GM12865 (cell line): ENCODE results near the gene CST4.
"Not testable (repeated sequence)": the region's sequence is repeated elsewhere in the genome, so short reads cannot be mapped to it uniquely, and the experiment has no call there.

ENCODE experiments used
- DNase-seq: peaks from one replicate; pipeline ENCODE4 v3.0.0; 2010; ENCODE audit warnings: low read depth
- H3K4me3 ChIP-seq: 2 replicates; pipeline ENCODE4 v1.5.1; 2011; ENCODE audit warnings: mild to moderate bottlenecking, low read depth, low read length, control low read depth
- TF ChIP-seq, protein P1 (sequence below): IDR thresholded peaks from 2 replicates; pipeline ENCODE4 v1.5.1; 2011; ENCODE audit warnings: low read length, control low read depth, low read depth, inconsistent platforms; ENCODE audit not compliant: insufficient read depth; ENCODE audit errors: missing control alignments

Gene CST4

DNA sequence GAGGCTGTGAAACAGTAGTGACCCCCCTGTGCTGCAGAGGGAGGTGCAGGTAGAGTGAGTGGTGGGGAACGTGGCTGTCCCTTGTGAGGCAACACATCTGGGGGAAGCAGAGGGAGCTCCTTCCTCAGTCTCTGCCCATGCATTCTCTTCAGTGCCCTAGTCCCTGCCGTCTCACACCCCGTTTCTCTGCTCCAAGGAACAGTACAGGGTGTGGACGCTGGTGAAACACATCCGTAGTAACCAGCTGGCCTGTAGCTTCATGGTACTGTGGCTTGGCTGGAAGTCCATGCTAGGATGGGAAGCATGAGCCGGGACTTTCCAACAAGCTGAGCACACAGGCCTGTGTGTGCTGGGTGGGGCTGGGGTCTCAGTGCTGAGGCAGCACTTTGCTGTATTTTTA, 25.7 kb downstream of the CST4 start:
- H3K4me3 ChIP-seq, result no peak overlapping the region
- DNase-seq, result no peak
- TF ChIP-seq, protein P1, sequence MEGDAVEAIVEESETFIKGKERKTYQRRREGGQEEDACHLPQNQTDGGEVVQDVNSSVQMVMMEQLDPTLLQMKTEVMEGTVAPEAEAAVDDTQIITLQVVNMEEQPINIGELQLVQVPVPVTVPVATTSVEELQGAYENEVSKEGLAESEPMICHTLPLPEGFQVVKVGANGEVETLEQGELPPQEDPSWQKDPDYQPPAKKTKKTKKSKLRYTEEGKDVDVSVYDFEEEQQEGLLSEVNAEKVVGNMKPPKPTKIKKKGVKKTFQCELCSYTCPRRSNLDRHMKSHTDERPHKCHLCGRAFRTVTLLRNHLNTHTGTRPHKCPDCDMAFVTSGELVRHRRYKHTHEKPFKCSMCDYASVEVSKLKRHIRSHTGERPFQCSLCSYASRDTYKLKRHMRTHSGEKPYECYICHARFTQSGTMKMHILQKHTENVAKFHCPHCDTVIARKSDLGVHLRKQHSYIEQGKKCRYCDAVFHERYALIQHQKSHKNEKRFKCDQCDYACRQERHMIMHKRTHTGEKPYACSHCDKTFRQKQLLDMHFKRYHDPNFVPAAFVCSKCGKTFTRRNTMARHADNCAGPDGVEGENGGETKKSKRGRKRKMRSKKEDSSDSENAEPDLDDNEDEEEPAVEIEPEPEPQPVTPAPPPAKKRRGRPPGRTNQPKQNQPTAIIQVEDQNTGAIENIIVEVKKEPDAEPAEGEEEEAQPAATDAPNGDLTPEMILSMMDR, result no peak

- no peak for DNase-seq
- H3K4me3 ChIP-seq, result no peak overlapping the region
- TF ChIP-seq, protein P1, result no peak
These were observed 26.5 kb downstream of the CST4 start for GRCh38 chr20:23662276-23662870.

GRCh38 chr20:23661002-23661429, 27.8 kb downstream of the CST4 start:
- TF ChIP-seq, protein P1, result no peak

GRCh38 chr20:23659989-23660837, 28.6 kb downstream of the CST4 start:
- H3K4me3 ChIP-seq, result no peak overlapping the region
- DNase-seq, result no peak

More at GRCh38 chr20:23661002-23661429, 27.8 kb downstream of the CST4 start:
- DNase-seq, result no peak
- no peak overlapping the region for H3K4me3 ChIP-seq

DNA sequence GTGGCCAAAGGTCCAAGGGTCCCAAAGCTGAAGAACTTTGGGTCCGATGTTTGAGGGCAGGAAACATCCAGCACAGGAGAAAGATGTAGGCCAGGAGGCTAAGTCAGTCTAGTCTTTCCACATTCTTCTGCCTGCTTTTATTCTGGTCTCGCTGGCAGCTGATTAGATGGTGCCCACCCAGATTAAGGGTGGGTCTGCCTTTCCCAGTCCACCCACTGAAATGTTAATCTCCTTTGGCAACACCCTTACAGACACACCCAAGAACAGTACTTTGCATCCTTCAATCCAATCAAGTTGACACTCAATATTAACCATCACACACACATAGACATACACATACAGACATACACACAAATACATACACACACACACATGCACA, 29.2 kb downstream of the CST4 start:
- not testable (repeated sequence) for DNase-seq, H3K4me3 ChIP-seq

More at GRCh38 chr20:23659989-23660837, 28.6 kb downstream of the CST4 start:
- TF ChIP-seq, protein P1, result no peak

DNA sequence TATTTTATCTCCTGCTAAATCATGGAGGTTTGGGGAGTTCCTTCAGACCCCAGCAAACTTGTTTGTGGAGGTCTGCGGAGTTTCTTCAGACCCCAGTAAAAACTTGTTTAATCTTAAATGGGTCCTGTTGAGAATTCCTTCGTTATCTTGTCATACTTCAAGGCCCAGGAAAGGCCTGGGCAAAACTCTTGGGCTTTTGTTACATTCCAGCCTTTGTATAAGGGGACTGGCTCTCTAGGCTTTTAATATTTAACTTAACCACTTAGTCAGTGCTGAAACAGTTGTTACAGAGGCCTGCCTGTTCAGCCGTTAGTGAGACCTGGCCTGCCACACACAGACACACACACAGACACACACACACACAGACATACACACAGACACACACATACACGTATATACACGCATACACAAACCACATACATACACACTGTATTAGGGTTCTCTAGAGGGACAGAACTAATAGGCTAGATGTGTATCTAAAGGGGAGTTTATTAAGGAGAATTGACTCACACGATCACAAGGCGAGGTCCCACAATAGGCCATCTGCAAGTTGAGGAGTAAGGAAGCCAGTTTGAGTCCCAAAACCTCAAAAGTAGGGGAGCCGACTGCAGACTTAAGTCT, 29.7 kb downstream of the CST4 start:
- no peak for DNase-seq
- no peak overlapping the region for H3K4me3 ChIP-seq
- TF ChIP-seq, protein P1, result no peak

DNA sequence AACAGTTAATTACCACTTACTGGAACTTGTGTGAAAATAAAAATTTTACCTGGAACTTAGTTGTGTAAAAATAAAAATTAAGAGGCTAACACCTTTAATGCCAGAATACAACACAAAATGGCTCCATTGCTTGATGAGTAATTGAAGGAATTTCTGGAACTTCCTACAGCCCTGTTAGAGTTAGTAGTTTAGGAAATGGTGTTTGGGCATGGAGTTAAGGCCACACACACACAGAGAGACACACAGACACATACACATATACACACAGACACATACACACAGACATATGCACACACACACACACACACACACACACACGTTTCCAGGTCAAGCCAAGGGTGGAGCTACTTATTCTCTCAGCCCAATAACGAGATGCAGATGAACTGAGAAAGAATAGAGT, 30.5 kb downstream of the CST4 start:
- no peak for DNase-seq
- TF ChIP-seq, protein P1, result no peak
- no peak overlapping the region for H3K4me3 ChIP-seq
